K562 (cell line): ENCODE measurements around the gene BRD4. TPM values are rescaled to one million over a fixed set of nuclear protein-coding genes. Genes with fewer than 3 reads are reported as not detected.

Experiments
- ATAC-seq: fragments of 200-7000 bp; cut with Tn5 transposase; 3 replicates; pipeline ENCODE4 v1.9.1; 2020; ENCODE audit warnings: moderate library complexity
- BruUV-seq: library from RNA; stranded (reverse); fragments of 400-500 nt; replicated peaks from 2 replicates; lab custom pipeline; 2021; lab: Mats Ljungman, UMichigan
- CTCF ChIA-PET: fragments of 300-600 bp; formaldehyde crosslinking; extraction: SDS; loops from one replicate; lab custom pipeline; 2021; ENCODE audit warnings: low intra/inter-chr PET ratio; lab: Yijun Ruan, JAX
- POLR2A ChIA-PET: fragments of 300-600, 350-650 bp; sonication (Branson Sonifier 250); formaldehyde crosslinking; extraction: SDS; loops from one replicate; lab custom pipeline; 2021; ENCODE audit warnings: antibody characterized with exemption, inconsistent platforms; lab: Yijun Ruan, JAX
- DNase-seq, 4 experiments: peaks; one replicate each; pipeline versions ENCODE4 v3.0.0 to v3.0.0-alpha.2; 2011 to 2018; ENCODE audit warnings: low spot score in 3 of 4, mixed read lengths in 3 of 4; ENCODE audit errors: extremely low read depth in 1 of 4
- FAIRE-seq: peaks from 2 replicates; lab custom pipeline; 2011; peaks lifted over from hg19 to GRCh38; lab: Jason Lieb, UNC
- H2AFZ ChIP-seq: 2 replicates; pipeline ENCODE4 v1.6.0; 2011; ENCODE audit warnings: low read depth, low read length, control low read depth, inconsistent platforms
- H3K27ac ChIP-seq: fragments of 200-600 bp; 3 replicates; pipeline ENCODE4 v1.8.0; 2011; ENCODE audit warnings: low read depth, mild to moderate bottlenecking, control low read depth, inconsistent platforms, low read length, moderate library complexity, mixed read lengths; ENCODE audit errors: extremely low read depth
- H3K27me3 ChIP-seq, 2 experiments: fragments of 300-600 bp in 1 of 2; 2 replicates in 1 of 2; 3 replicates in 1 of 2; pipeline versions ENCODE4 v1.6.0 to v1.8.0; 2011; ENCODE audit warnings: inconsistent platforms in 2 of 2, low read length in 2 of 2, mild to moderate bottlenecking in 1 of 2, mixed read lengths in 1 of 2, moderate library complexity in 1 of 2; ENCODE audit not compliant: control insufficient read depth in 2 of 2, insufficient read depth in 2 of 2
- H3K36me3 ChIP-seq: fragments of 300-600 bp; 3 replicates; pipeline ENCODE4 v1.8.0; 2011; ENCODE audit warnings: mild to moderate bottlenecking, low read length, inconsistent platforms; ENCODE audit not compliant: control insufficient read depth, insufficient read depth
- H3K4me1 ChIP-seq, 2 experiments: fragments of 200-600 bp in 1 of 2; replicated peaks in 1 of 2; 2 replicates in 1 of 2; 3 replicates in 1 of 2; pipeline versions ENCODE4 v1.5.1 to v1.8.0; 2011; ENCODE audit warnings: inconsistent platforms in 2 of 2, low read length in 2 of 2, mild to moderate bottlenecking in 1 of 2, mixed read lengths in 1 of 2, moderate library complexity in 1 of 2; ENCODE audit not compliant: control insufficient read depth in 2 of 2, insufficient read depth in 2 of 2
- H3K4me2 ChIP-seq: 2 replicates; pipeline ENCODE4 v1.6.1; 2011; ENCODE audit warnings: low read length, control low read depth, inconsistent platforms, mixed read lengths; ENCODE audit not compliant: insufficient read depth
- H3K4me3 ChIP-seq: fragments of 200-600 bp; sonication (generic), shearing (Covaris generic); 2 replicates; pipeline ENCODE4 v1.5.1; 2016; ENCODE audit warnings: control low read depth, inconsistent platforms
- H3K79me2 ChIP-seq: fragments of 200-600 bp; 3 replicates; pipeline ENCODE4 v1.8.0; 2011; ENCODE audit warnings: low read length, inconsistent platforms; ENCODE audit not compliant: control insufficient read depth, insufficient read depth
- H3K9ac ChIP-seq, 2 experiments: 2 replicates each; pipeline versions ENCODE4 v1.6.0 to v1.6.1; 2011; ENCODE audit warnings: low read depth in 2 of 2, low read length in 2 of 2, control low read depth in 1 of 2, inconsistent platforms in 1 of 2, mild to moderate bottlenecking in 1 of 2, mixed read lengths in 1 of 2; ENCODE audit not compliant: insufficient read depth in 1 of 2
- H3K9me1 ChIP-seq: one replicate; pipeline ENCODE4 v1.6.0; 2011; ENCODE audit warnings: inconsistent platforms, mild to moderate bottlenecking, low read length, moderate library complexity; ENCODE audit not compliant: control insufficient read depth, insufficient read depth
- H3K9me3 ChIP-seq: replicated peaks from 2 replicates; pipeline ENCODE4 v1.5.1; 2011; ENCODE audit warnings: low read depth, low read length, inconsistent platforms; ENCODE audit not compliant: control insufficient read depth, insufficient read depth
- H4K20me1 ChIP-seq: replicated peaks from 2 replicates; pipeline ENCODE4 v1.6.1; 2011; ENCODE audit warnings: low read length, inconsistent platforms, mixed read lengths; ENCODE audit not compliant: control insufficient read depth, insufficient read depth
- ARID1B ChIP-seq: fragments of 450-650 bp; IDR thresholded peaks from 2 replicates; pipeline ENCODE4 v1.6.1; 2016; ENCODE audit warnings: antibody characterized with exemption, mild to moderate bottlenecking, inconsistent platforms
- BACH1 ChIP-seq: fragments of 200-800 bp; sonication (Bioruptor generic); IDR thresholded peaks from 2 replicates; pipeline ENCODE4 v1.6.1; 2016; ENCODE audit warnings: missing genetic modification characterization, missing compliant biosample characterization
- HDAC2 ChIP-seq: fragments of 450-650 bp; IDR thresholded peaks from 2 replicates; pipeline ENCODE4 v1.6.1; 2016; ENCODE audit warnings: mild to moderate bottlenecking
- KAT7 ChIP-seq: sonication (generic); formaldehyde crosslinking; IDR thresholded peaks from 2 replicates; pipeline ENCODE4 v1.8.0; 2022; ENCODE audit warnings: missing genetic modification reagents, mild to moderate bottlenecking, borderline replicate concordance
- KLF10 ChIP-seq: fragments of 250-450 bp; sonication (Bioruptor Pico); IDR thresholded peaks from 2 replicates; pipeline ENCODE4 v1.6.1; 2021; ENCODE audit warnings: matching md5 sums
- MEF2A ChIP-seq: IDR thresholded peaks from 2 replicates; pipeline ENCODE4 v1.6.1; 2011; ENCODE audit warnings: low read depth, mild to moderate bottlenecking, low read length, moderate library complexity; ENCODE audit not compliant: control insufficient read depth
- MTA1 ChIP-seq: fragments of 450-650 bp; IDR thresholded peaks from 2 replicates; pipeline ENCODE4 v1.6.1; 2017; ENCODE audit warnings: borderline replicate concordance
- MYNN ChIP-seq, 2 experiments: sonication (generic); formaldehyde crosslinking in 1 of 2; IDR thresholded peaks; 2 replicates each; pipeline versions ENCODE4 v1.5.0 to v1.6.1; 2016 to 2020; ENCODE audit warnings: antibody characterized with exemption in 1 of 2, missing genetic modification reagents in 1 of 2
- NFE2 ChIP-seq: IDR thresholded peaks from 2 replicates; pipeline ENCODE4 v1.6.1; 2014; ENCODE audit warnings: antibody characterized with exemption, low read depth
- POLR2AphosphoS5 ChIP-seq: IDR thresholded peaks from 2 replicates; pipeline ENCODE4 v1.6.1; 2011; ENCODE audit warnings: mild to moderate bottlenecking, low read depth, low read length, moderate library complexity; ENCODE audit not compliant: control insufficient read depth, insufficient read depth
- SMAD3 ChIP-seq: fragments of 450-650 bp; formaldehyde crosslinking; conservative IDR thresholded peaks from 2 replicates; pipeline ENCODE4 v1.4.0; 2020; ENCODE audit warnings: mild to moderate bottlenecking
- STAG1 ChIP-seq: sonication (generic); formaldehyde crosslinking; IDR thresholded peaks from 2 replicates; pipeline ENCODE4 v1.5.0; 2020; ENCODE audit warnings: missing genetic modification reagents, borderline replicate concordance
- STAT5A ChIP-seq: IDR thresholded peaks from 2 replicates; pipeline ENCODE4 v1.6.1; 2012; ENCODE audit warnings: low read length, inconsistent platforms, borderline replicate concordance
- TOE1 ChIP-seq, 2 experiments: fragments of 450-650 bp in 1 of 2; sonication (generic) in 1 of 2; formaldehyde crosslinking in 1 of 2; IDR thresholded peaks; 2 replicates each; pipeline versions ENCODE4 v1.7.1 to v1.8.0; 2016 to 2022; ENCODE audit warnings: borderline replicate concordance in 2 of 2, mild to moderate bottlenecking in 2 of 2, antibody characterized with exemption in 1 of 2, inconsistent platforms in 1 of 2, low read depth in 1 of 2, missing genetic modification reagents in 1 of 2, moderate library complexity in 1 of 2
- ZNF24 ChIP-seq: fragments of 450-650 bp; IDR thresholded peaks from 2 replicates; pipeline ENCODE4 v1.6.1; 2016
- ZNF316 ChIP-seq: fragments of 450-650 bp; IDR thresholded peaks from 2 replicates; pipeline ENCODE4 v1.6.1; 2016
- ZNF354B ChIP-seq: fragments of 250-450 bp; sonication (Bioruptor Pico); IDR thresholded peaks from 2 replicates; pipeline ENCODE4 v1.4.0; 2020
- WGBS: fragments of 100-300 bp; shearing (Covaris generic); methylation state at CpG from one replicate; pipeline ENCODE4 v1.1.6; 2016; ENCODE audit warnings: low coverage, mixed read lengths; ENCODE audit not compliant: insufficient coverage; ENCODE audit errors: missing lambda C conversion rate; 5-methylcytosine and 5-hydroxymethylcytosine counted together
- in situ Hi-C: fragments of 300-500 bp; cut with MboI; formaldehyde crosslinking; loops from 4 replicates; pipeline ENCODE4 v1.15.0; 2018; ENCODE audit warnings: inconsistent platforms, mixed read lengths
- intact Hi-C: fragments of 100-400 bp; cut with micrococcal nuclease; formaldehyde crosslinking; loops from 2 replicates; pipeline ENCODE4 v1.14.2; 2022
- polyA plus RNA-seq, 8 experiments: library from polyadenylated mRNA; depleted of rRNA in 4 of 8; stranded (reverse) in 5 of 8; unstranded in 3 of 8; fragments of >200 nt; fragmentation: Nextera tagmentation in 2 of 8; fragmentation: Illumina TruSeq in 1 of 8; extraction: Ambion mirVana in 2 of 8; extraction: Trizol in 1 of 8; gene quantifications; 2 replicates each; pipeline versions ENCODE4 v1.2.1 to v1.2.3, GENCODE V29; 2011 to 2014; ENCODE audit warnings: inconsistent platforms in 1 of 8, missing spikeins in 1 of 8
- total RNA-seq, 7 experiments: library from RNA; depleted of rRNA in 6 of 7; stranded (reverse); fragments of >200 nt in 6 of 7; fragmentation: Illumina TruSeq in 2 of 7; extraction: Trizol in 2 of 7; gene quantifications; 2 replicates each; pipeline versions ENCODE4 v1.2.1 to v1.2.3, GENCODE V29; 2011 to 2021; ENCODE audit warnings: low replicate concordance in 1 of 7
- TF ChIP-seq, protein P1 (sequence below): fragments of 250-450 bp; sonication (Bioruptor Pico); IDR thresholded peaks from 2 replicates; pipeline ENCODE4 v1.4.0; 2020; ENCODE audit warnings: mild to moderate bottlenecking, moderate library complexity, borderline replicate concordance

Gene BRD4
- total and polyA plus RNA-seq, 9 of the 15 experiments (the other 6 are each of a cell fraction or from before 2014, with no cell fraction given), result 1.8 to 105 (median 15.6) TPM

DNA sequence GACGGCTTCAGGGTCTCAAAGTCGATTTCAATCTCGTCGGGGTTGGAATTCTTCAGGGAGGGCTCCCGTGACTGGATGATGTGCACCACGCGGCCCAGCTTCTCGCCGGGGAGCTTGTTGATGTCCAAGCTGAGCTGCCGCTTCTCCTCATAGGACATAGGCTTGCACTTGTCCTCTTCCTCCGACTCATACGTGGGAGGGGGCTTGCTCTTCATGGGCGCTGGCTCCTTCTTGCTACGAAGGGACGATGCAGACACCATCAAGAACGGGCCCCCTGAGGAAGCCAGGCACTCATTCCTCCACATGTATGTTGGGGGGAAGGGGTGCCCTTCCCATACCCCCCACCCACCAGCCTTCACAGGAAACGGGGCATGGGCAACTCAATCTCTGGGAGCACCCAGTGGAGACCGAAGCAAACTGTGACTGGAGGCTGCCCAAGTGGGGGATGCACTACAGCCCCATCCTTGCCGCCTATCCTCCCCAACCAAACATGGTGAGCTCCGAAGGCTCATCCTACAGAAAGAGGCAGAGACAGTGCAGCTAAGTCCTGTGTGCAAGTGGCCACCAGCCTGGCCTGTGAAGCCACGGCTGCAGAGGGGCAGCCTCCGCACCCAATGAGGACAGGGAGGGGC lies 76.9 kb downstream of the BRD4 start (continued):
- TF ChIP-seq STAT5A, result no peak
- no peak for TF ChIP-seq TOE1 (IDR thresholded peaks at IDR 0.05; ENCODE audit: borderline replicate concordance)
- TF ChIP-seq TOE1 (CRISPR knock-in tag; IDR thresholded peaks at IDR 0.05; ENCODE audit: borderline replicate concordance, low read depth), result no peak
- TF ChIP-seq MEF2A, result no peak
- TF ChIP-seq ZNF24, result no peak
- TF ChIP-seq POLR2AphosphoS5, result peak; percentile 40; the same call in 1 of the 2 replicates

DNA sequence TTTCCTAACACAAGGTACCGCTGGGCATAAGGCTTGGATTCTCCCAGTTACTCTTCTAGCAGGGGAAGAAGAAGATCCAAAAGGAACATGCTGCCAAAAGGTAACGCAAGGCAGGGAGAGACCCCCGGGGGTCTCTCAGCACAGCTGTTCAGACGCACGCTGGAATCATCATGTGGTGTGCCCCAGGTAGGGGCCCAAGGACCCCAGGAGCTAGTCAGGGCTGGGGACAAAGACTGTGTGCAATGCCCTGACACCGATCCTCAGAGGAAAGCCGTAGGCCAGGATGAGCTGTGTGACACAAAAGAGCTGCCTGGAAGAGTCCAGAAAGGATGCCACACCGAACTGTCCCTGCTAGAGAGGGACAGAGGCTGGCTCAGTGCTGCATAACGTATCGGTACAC lies 77.8 kb downstream of the BRD4 start:
- no peak overlapping the region for H3K27ac ChIP-seq
- no peak overlapping the region for H2AFZ ChIP-seq
- no peak overlapping the region for H3K9ac ChIP-seq
- H3K4me2 ChIP-seq, result no peak overlapping the region
- H3K4me1 ChIP-seq, result peaks cover 0 to 11% of the 10 kb centered on the region in 2 experiments; a peak in 1 of 5 replicates
- 96% methylated on average over 10 of the region's 10 CpGs for WGBS
- no peak for FAIRE-seq
- CTCF ChIA-PET, result no interaction called here
- H3K79me2 ChIP-seq, result peaks cover 9% of the 10 kb centered on the region; the same call in 2 of the 3 replicates
- H3K9me1 ChIP-seq, result no peaks in the 10 kb centered on the region
- peaks cover 28% of the 10 kb centered on the region for H4K20me1 ChIP-seq
- no peak for ATAC-seq
- POLR2A ChIA-PET, result interaction anchor here (1.1 to 1.2 kb wide), 2 partner anchors 26 to 89 kb away, joined by 3 to 4 read pairs; no protein-coding TSS in a partner anchor
- DNase-seq, result no peak
- BruUV-seq, result no TSS peak
- no peak overlapping the region for H3K4me3 ChIP-seq
- H3K36me3 ChIP-seq, result peaks cover 98% of the 10 kb centered on the region; the same call in 2 of the 3 replicates
- intact Hi-C loops (no loop called here), in situ Hi-C loops (no loop called here)
- no peaks in the 10 kb centered on the region for H3K9me3 ChIP-seq
- H3K27me3 ChIP-seq, result no peaks in the 10 kb centered on the region
- no peak for TF ChIP-seq NFE2
- TF ChIP-seq SMAD3 (CRISPR knock-in tag), result no peak
- no peak for TF ChIP-seq KLF10
- no peak for TF ChIP-seq STAG1 (CRISPR knock-in tag)
- no peak for TF ChIP-seq ZNF354B (CRISPR knock-in tag)
- no peak for TF ChIP-seq KAT7
- no peak for TF ChIP-seq MYNN (IDR thresholded peaks at IDR 0.05)
- TF ChIP-seq MYNN (CRISPR knock-in tag; IDR thresholded peaks at IDR 0.05), result no peak
- TF ChIP-seq ZNF316, result no peak
- TF ChIP-seq BACH1, result no peak
- TF ChIP-seq ARID1B, result no peak
- TF ChIP-seq, protein P1, sequence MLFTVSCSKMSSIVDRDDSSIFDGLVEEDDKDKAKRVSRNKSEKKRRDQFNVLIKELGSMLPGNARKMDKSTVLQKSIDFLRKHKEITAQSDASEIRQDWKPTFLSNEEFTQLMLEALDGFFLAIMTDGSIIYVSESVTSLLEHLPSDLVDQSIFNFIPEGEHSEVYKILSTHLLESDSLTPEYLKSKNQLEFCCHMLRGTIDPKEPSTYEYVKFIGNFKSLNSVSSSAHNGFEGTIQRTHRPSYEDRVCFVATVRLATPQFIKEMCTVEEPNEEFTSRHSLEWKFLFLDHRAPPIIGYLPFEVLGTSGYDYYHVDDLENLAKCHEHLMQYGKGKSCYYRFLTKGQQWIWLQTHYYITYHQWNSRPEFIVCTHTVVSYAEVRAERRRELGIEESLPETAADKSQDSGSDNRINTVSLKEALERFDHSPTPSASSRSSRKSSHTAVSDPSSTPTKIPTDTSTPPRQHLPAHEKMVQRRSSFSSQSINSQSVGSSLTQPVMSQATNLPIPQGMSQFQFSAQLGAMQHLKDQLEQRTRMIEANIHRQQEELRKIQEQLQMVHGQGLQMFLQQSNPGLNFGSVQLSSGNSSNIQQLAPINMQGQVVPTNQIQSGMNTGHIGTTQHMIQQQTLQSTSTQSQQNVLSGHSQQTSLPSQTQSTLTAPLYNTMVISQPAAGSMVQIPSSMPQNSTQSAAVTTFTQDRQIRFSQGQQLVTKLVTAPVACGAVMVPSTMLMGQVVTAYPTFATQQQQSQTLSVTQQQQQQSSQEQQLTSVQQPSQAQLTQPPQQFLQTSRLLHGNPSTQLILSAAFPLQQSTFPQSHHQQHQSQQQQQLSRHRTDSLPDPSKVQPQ (CRISPR knock-in tag), result no peak
- no peak for TF ChIP-seq MTA1
- no peak for TF ChIP-seq HDAC2
